ENCODE measurements around the gene ZFAND3. TPM values are rescaled to one million over a fixed set of nuclear protein-coding genes. Genes with fewer than 3 reads are reported as not detected.

ZFAND3 gene
- total RNA-seq, 1 donor from 2014 or later, result 31.2 TPM

DNA sequence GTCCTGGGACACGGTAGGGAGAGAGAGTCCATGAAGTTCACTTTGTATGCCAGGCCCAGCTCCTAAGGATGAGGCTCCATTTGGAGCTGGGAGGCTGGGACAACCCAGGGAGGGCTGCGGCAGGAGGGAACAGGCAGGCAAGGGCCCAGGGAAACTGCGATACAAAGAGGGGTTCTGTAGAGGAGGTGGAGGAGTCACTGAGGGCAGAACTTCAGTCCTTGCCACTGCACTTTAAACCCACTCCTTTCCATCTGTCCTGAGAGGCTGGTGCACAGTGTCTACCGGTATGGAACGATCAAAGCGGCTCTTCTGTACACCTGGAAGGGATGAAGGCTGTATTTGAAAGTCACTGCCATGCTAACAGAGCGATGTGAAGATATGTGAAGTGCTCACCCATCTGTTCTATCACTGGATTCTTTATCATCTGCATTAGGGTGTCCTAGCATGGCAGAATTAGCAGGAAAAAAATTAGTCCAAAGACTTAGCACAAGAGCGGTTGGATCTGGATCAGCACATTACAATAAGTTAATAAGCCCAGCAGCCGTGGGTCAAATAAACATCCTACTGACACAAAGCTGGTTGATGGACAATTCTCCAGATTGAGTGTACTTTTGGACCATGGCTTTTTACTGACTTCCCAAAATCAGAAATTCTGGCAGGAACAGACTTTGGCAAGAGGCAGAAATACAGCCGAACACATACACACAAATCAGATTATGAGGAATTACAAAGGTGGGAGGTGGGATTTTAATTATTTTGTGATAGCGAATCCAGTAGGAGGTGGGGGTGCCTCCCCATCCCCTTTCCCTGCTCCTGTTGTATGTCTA is 20.9 kb upstream of the ZFAND3 start:
- Histone ChIP-seq H3K36me3 (no peaks in the 10 kb centered on the region), H3K27ac (no peak overlapping the region), H3K27me3 (no peaks in the 10 kb centered on the region), H3K4me1 (no peaks in the 10 kb centered on the region), H3K4me3 (no peak overlapping the region), H3K9me3 (no peaks in the 10 kb centered on the region)
- DNase-seq (ENCODE audit: extremely low spot score in 2 of 2), result no peak
- no peak for TF ChIP-seq POLR2AphosphoS5 (IDR thresholded peaks at IDR 0.05; ENCODE audit: insufficient read depth in 1 of 2, low read depth in 1 of 2)
- no peak for TF ChIP-seq POLR2A (IDR thresholded peaks at IDR 0.05)
- TF ChIP-seq, protein P1, sequence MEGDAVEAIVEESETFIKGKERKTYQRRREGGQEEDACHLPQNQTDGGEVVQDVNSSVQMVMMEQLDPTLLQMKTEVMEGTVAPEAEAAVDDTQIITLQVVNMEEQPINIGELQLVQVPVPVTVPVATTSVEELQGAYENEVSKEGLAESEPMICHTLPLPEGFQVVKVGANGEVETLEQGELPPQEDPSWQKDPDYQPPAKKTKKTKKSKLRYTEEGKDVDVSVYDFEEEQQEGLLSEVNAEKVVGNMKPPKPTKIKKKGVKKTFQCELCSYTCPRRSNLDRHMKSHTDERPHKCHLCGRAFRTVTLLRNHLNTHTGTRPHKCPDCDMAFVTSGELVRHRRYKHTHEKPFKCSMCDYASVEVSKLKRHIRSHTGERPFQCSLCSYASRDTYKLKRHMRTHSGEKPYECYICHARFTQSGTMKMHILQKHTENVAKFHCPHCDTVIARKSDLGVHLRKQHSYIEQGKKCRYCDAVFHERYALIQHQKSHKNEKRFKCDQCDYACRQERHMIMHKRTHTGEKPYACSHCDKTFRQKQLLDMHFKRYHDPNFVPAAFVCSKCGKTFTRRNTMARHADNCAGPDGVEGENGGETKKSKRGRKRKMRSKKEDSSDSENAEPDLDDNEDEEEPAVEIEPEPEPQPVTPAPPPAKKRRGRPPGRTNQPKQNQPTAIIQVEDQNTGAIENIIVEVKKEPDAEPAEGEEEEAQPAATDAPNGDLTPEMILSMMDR (IDR thresholded peaks at IDR 0.05), result no peak
- intact Hi-C loops (cut with DNase I), result loop anchor here (10.0 kb wide), 1 partner anchor 216 kb away; no protein-coding TSS in a partner anchor

DNA sequence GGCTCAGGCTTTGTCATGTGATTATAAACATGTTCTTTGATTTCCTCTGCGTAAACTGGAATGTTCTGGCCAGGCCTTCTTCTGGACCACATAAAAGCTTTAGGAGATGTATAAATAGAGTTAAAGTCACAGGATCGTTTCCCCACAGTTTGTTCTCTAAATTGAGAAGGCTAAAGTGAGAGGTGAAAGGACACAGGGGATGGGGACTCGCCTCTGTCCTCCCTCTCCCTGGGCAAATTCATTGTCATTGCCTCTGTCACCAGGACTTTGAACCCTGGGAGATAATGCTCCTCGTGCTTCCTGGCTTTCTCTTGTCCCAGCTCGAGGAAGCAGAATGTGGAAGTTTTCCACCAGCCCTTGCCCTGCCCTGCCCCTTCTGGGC is 20.3 kb upstream of the ZFAND3 start:
- DNase-seq (ENCODE audit: extremely low spot score in 2 of 2), result no peak
- Histone ChIP-seq H3K4me3 (no peak overlapping the region), H3K4me1 (no peaks in the 10 kb centered on the region), H3K9me3 (no peaks in the 10 kb centered on the region), H3K27me3 (no peaks in the 10 kb centered on the region), H3K27ac (no peak overlapping the region), H3K36me3 (no peaks in the 10 kb centered on the region)
- intact Hi-C loops (cut with DNase I), result loop anchor here (10.0 kb wide), 1 partner anchor 216 kb away; no protein-coding TSS in a partner anchor
- TF ChIP-seq POLR2AphosphoS5 (IDR thresholded peaks at IDR 0.05; ENCODE audit: insufficient read depth in 1 of 2, low read depth in 1 of 2), result no peak
- TF ChIP-seq, protein P1 (IDR thresholded peaks at IDR 0.05), result no peak
- TF ChIP-seq POLR2A (IDR thresholded peaks at IDR 0.05), result no peak

DNA sequence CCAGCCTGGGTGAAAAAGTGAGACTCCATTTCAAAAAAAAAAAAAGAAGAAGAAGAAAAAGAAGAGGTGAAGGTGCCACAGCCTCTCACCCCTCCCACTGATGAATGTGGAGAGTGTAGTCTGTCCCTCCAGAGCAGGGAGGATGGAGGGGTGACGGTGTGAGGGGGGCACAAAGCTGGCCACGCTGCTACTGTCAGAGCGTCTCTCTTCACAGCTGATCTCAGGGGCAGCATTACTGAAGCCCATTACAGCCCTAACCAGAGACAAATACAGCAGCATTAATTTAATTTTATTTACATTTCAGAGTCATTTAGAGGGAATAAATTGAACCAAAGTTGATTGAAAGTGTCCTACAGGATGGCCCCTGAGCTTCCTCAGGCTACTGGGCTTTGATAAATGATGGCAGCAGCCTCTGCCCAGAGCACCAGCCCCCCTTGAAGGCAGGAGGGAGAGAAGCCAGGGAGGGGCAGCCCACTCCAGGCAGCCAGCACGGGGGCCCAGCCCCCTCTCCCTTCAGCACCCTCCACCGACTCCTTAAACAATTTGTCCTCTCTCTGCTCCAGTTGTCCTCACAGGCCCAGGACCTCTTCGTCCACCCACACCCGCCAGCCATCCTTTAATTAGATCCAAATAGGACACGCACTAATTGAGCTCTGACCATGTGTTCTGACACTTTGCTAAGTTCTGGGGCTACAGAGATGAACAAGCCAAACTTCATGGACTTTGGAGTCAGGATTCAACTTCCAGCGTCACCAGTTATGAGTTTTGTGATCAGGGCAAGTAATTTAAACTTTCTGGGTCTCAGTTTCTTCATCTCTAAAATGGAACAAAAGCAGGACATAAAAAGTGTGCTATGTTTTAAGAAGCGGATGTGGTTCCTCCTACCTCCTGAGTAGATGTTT is 18.6 kb upstream of the ZFAND3 start:
- Histone ChIP-seq H3K9me3 (no peaks in the 10 kb centered on the region), H3K36me3 (no peaks in the 10 kb centered on the region)
- DNase-seq (ENCODE audit: extremely low spot score in 2 of 2), result no peak

DNA sequence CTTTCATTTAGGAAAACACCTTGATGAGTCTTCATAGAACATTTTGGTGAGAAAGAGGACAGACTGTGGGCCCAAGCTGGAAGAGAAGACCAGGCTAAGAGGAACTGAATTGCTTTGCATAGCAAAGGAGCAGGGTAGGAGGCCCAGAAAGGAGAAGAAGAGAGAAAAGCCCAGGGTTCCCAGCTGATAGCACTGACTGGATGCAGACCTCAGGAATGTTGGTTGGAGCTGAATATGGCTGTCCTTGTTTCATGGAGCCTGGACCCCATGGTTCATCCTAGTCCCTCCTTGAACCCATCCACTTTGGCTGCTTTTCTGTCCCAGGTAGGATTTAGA is 18.0 kb upstream of the ZFAND3 start:
- intact Hi-C loops (cut with DNase I), result no loop called here

More for the DNA sequence above, 18.6 kb upstream of the ZFAND3 start:
- Histone ChIP-seq H3K27me3 (no peaks in the 10 kb centered on the region), H3K27ac (no peak overlapping the region), H3K4me3 (no peak overlapping the region), H3K4me1 (no peaks in the 10 kb centered on the region)
- intact Hi-C loops (cut with DNase I), result no loop called here
- TF ChIP-seq POLR2AphosphoS5 (IDR thresholded peaks at IDR 0.05; ENCODE audit: insufficient read depth in 1 of 2, low read depth in 1 of 2) (no peak), POLR2A (IDR thresholded peaks at IDR 0.05) (no peak)
- TF ChIP-seq, protein P1 (IDR thresholded peaks at IDR 0.05), result no peak

More for the DNA sequence above, 18.0 kb upstream of the ZFAND3 start:
- no peak overlapping the region for H3K4me3 ChIP-seq
- H3K27me3 ChIP-seq, result no peaks in the 10 kb centered on the region
- no peak for DNase-seq (ENCODE audit: extremely low spot score in 2 of 2)
- no peaks in the 10 kb centered on the region for H3K9me3 ChIP-seq
- no peaks in the 10 kb centered on the region for H3K36me3 ChIP-seq
- H3K4me1 ChIP-seq, result no peaks in the 10 kb centered on the region
- no peak overlapping the region for H3K27ac ChIP-seq
- TF ChIP-seq POLR2AphosphoS5 (IDR thresholded peaks at IDR 0.05; ENCODE audit: insufficient read depth in 1 of 2, low read depth in 1 of 2) (no peak), POLR2A (IDR thresholded peaks at IDR 0.05) (no peak)
- TF ChIP-seq, protein P1 (IDR thresholded peaks at IDR 0.05), result no peak
